ENCODE results near the gene GCSAML.

Gene GCSAML

GRCh38 chr1:247562198-247562597 lies 13.3 kb downstream of the GCSAML start:
- in situ Hi-C loops (cut with MboI; ENCODE audit: low sequenced_read_pairs) = no loop called here

GRCh38 chr1:247574236-247574635 lies 25.3 kb downstream of the GCSAML start:
- in situ Hi-C loops (cut with MboI; ENCODE audit: low sequenced_read_pairs) = no loop called here

- in situ Hi-C loops (cut with MboI; ENCODE audit: low sequenced_read_pairs) = no loop called here
These were observed 25.7 kb downstream of the GCSAML start for GRCh38 chr1:247574664-247575063.

GRCh38 chr1:247576514-247576913 lies 27.6 kb downstream of the GCSAML start:
- in situ Hi-C loops (cut with MboI; ENCODE audit: low sequenced_read_pairs) = no loop called here

GRCh38 chr1:247578946-247579460 lies 30.1 kb downstream of the GCSAML start:
- in situ Hi-C loops (cut with MboI; ENCODE audit: low sequenced_read_pairs) = no loop called here

GRCh38 chr1:247588060-247588459 lies 39.1 kb downstream of the GCSAML start, which contains the start of gene OR2G2:
TSS of gene OR2G2 (plus strand) at chr1:247588360. CDS start at chr1:247588360, 0 bp downstream.
- in situ Hi-C loops (cut with MboI; ENCODE audit: low sequenced_read_pairs) = no loop called here

- in situ Hi-C loops (cut with MboI; ENCODE audit: low sequenced_read_pairs) = no loop called here
These were observed 56.4 kb downstream of the GCSAML start, which contains the start of gene OR2G3 for GRCh38 chr1:247605286-247605685. TSS of gene OR2G3 (plus strand) at chr1:247605586. CDS start at chr1:247605586, 0 bp downstream.

- in situ Hi-C loops (cut with MboI; ENCODE audit: low sequenced_read_pairs) = no loop called here
These were observed 64.5 kb downstream of the GCSAML start for GRCh38 chr1:247613405-247613804.

GRCh38 chr1:247614625-247615024 lies 65.7 kb downstream of the GCSAML start:
- in situ Hi-C loops (cut with MboI; ENCODE audit: low sequenced_read_pairs) = no loop called here
